ENCODE data around the gene CHRM5.

CHRM5 gene

DNA sequence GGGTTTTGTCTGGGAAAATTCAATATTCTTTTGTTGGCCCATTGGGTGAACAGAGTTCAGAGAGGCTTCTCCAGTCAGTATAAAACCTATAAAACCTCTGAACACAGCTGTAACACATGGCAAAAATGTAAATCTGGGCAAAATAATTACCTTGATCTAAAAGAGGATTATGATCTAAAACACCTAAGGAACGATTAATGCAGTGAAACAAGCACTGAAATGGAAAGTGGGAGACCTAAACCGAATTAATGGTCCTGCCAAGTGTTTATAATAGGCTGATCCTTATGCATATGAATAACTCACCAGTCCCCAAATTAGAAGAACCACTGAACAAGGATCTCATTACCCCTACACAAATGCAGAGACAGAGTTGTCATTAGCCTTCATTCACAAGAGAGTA is 38.1 kb downstream of the CHRM5 start (continued):
- TF ChIP-seq, protein P1, sequence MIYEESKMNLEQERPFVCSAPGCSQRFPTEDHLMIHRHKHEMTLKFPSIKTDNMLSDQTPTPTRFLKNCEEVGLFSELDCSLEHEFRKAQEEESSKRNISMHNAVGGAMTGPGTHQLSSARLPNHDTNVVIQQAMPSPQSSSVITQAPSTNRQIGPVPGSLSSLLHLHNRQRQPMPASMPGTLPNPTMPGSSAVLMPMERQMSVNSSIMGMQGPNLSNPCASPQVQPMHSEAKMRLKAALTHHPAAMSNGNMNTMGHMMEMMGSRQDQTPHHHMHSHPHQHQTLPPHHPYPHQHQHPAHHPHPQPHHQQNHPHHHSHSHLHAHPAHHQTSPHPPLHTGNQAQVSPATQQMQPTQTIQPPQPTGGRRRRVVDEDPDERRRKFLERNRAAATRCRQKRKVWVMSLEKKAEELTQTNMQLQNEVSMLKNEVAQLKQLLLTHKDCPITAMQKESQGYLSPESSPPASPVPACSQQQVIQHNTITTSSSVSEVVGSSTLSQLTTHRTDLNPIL (CRISPR knock-in tag; IDR thresholded peaks at IDR 0.05; ENCODE audit: low read depth), result no peak
- no peak for TF ChIP-seq ISL1 (CRISPR knock-in tag; IDR thresholded peaks at IDR 0.05)
- no peak for TF ChIP-seq PPARA (CRISPR knock-in tag; IDR thresholded peaks at IDR 0.05; ENCODE audit: borderline replicate concordance)
- no peak for TF ChIP-seq ARNTL (CRISPR knock-in tag; IDR thresholded peaks at IDR 0.05; ENCODE audit: borderline replicate concordance, low read depth)
- TF ChIP-seq RARB (CRISPR knock-in tag; IDR thresholded peaks at IDR 0.05), result no peak
- no peak for TF ChIP-seq BACH2 (CRISPR knock-in tag; IDR thresholded peaks at IDR 0.05; ENCODE audit: borderline replicate concordance)

DNA sequence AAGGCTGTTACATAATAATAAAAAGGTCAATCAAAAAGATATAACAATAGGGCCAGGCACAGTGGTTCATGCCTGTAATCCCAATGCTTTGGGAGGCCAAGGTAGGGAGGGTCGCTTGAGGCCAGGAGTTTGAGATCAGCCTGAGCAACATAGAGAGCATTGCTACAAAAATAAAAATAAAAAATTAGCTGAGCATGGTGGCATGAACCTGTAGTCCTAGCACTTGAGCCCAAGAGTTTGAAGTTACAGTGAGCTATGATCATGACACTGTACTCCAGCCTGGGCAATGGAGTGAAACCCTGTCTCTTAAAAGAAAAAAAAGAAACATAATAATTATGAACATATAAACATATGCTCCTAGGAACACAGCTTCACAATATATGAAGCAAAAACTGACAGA is 41.4 kb downstream of the CHRM5 start:
- TF ChIP-seq, protein P2, sequence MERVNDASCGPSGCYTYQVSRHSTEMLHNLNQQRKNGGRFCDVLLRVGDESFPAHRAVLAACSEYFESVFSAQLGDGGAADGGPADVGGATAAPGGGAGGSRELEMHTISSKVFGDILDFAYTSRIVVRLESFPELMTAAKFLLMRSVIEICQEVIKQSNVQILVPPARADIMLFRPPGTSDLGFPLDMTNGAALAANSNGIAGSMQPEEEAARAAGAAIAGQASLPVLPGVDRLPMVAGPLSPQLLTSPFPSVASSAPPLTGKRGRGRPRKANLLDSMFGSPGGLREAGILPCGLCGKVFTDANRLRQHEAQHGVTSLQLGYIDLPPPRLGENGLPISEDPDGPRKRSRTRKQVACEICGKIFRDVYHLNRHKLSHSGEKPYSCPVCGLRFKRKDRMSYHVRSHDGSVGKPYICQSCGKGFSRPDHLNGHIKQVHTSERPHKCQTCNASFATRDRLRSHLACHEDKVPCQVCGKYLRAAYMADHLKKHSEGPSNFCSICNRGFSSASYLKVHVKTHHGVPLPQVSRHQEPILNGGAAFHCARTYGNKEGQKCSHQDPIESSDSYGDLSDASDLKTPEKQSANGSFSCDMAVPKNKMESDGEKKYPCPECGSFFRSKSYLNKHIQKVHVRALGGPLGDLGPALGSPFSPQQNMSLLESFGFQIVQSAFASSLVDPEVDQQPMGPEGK (CRISPR knock-in tag; IDR thresholded peaks at IDR 0.05; ENCODE audit: borderline replicate concordance), result no peak
- no peak for TF ChIP-seq TOX (CRISPR knock-in tag; IDR thresholded peaks at IDR 0.05; ENCODE audit: borderline replicate concordance)
- no peak for TF ChIP-seq RARB (CRISPR knock-in tag; IDR thresholded peaks at IDR 0.05)
- no peak for TF ChIP-seq CSDC2 (CRISPR knock-in tag; IDR thresholded peaks at IDR 0.05)
- TF ChIP-seq OSR1 (CRISPR knock-in tag; IDR thresholded peaks at IDR 0.05), result no peak
- TF ChIP-seq ZFP3 (CRISPR knock-in tag; IDR thresholded peaks at IDR 0.05), result no peak
- no peak for TF ChIP-seq ZNF565 (CRISPR knock-in tag; conservative IDR thresholded peaks at IDR 0.05; ENCODE audit: low read depth)
- no peak for TF ChIP-seq SNAI2 (CRISPR knock-in tag; IDR thresholded peaks at IDR 0.05)
- no peak for TF ChIP-seq ZFP30 (CRISPR knock-in tag; IDR thresholded peaks at IDR 0.05)
- TF ChIP-seq ESRRG (CRISPR knock-in tag; IDR thresholded peaks at IDR 0.05), result no peak
- TF ChIP-seq, protein P3, sequence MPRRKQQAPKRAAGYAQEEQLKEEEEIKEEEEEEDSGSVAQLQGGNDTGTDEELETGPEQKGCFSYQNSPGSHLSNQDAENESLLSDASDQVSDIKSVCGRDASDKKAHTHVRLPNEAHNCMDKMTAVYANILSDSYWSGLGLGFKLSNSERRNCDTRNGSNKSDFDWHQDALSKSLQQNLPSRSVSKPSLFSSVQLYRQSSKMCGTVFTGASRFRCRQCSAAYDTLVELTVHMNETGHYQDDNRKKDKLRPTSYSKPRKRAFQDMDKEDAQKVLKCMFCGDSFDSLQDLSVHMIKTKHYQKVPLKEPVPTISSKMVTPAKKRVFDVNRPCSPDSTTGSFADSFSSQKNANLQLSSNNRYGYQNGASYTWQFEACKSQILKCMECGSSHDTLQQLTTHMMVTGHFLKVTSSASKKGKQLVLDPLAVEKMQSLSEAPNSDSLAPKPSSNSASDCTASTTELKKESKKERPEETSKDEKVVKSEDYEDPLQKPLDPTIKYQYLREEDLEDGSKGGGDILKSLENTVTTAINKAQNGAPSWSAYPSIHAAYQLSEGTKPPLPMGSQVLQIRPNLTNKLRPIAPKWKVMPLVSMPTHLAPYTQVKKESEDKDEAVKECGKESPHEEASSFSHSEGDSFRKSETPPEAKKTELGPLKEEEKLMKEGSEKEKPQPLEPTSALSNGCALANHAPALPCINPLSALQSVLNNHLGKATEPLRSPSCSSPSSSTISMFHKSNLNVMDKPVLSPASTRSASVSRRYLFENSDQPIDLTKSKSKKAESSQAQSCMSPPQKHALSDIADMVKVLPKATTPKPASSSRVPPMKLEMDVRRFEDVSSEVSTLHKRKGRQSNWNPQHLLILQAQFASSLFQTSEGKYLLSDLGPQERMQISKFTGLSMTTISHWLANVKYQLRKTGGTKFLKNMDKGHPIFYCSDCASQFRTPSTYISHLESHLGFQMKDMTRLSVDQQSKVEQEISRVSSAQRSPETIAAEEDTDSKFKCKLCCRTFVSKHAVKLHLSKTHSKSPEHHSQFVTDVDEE (CRISPR knock-in tag; IDR thresholded peaks at IDR 0.05), result no peak
- TF ChIP-seq, protein P4, sequence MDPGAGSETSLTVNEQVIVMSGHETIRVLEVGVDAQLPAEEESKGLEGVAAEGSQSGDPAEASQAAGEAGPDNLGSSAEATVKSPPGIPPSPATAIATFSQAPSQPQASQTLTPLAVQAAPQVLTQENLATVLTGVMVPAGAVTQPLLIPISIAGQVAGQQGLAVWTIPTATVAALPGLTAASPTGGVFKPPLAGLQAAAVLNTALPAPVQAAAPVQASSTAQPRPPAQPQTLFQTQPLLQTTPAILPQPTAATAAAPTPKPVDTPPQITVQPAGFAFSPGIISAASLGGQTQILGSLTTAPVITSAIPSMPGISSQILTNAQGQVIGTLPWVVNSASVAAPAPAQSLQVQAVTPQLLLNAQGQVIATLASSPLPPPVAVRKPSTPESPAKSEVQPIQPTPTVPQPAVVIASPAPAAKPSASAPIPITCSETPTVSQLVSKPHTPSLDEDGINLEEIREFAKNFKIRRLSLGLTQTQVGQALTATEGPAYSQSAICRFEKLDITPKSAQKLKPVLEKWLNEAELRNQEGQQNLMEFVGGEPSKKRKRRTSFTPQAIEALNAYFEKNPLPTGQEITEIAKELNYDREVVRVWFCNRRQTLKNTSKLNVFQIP (CRISPR knock-in tag; IDR thresholded peaks at IDR 0.05; ENCODE audit: borderline replicate concordance, low read depth), result no peak
- TF ChIP-seq, protein P1 (CRISPR knock-in tag; IDR thresholded peaks at IDR 0.05; ENCODE audit: low read depth), result no peak
- TF ChIP-seq ZNF70 (CRISPR knock-in tag; IDR thresholded peaks at IDR 0.05), result no peak
- TF ChIP-seq, protein P5, sequence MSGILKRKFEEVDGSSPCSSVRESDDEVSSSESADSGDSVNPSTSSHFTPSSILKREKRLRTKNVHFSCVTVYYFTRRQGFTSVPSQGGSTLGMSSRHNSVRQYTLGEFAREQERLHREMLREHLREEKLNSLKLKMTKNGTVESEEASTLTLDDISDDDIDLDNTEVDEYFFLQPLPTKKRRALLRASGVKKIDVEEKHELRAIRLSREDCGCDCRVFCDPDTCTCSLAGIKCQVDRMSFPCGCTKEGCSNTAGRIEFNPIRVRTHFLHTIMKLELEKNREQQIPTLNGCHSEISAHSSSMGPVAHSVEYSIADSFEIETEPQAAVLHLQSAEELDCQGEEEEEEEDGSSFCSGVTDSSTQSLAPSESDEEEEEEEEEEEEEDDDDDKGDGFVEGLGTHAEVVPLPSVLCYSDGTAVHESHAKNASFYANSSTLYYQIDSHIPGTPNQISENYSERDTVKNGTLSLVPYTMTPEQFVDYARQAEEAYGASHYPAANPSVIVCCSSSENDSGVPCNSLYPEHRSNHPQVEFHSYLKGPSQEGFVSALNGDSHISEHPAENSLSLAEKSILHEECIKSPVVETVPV (CRISPR knock-in tag; IDR thresholded peaks at IDR 0.05), result no peak
- no peak for TF ChIP-seq ZNF8 (CRISPR knock-in tag; IDR thresholded peaks at IDR 0.05)
- TF ChIP-seq ZC3H10 (CRISPR knock-in tag; IDR thresholded peaks at IDR 0.05), result no peak
- TF ChIP-seq GLIS3 (CRISPR knock-in tag; IDR thresholded peaks at IDR 0.05), result no peak
- TF ChIP-seq BACH2 (CRISPR knock-in tag; IDR thresholded peaks at IDR 0.05; ENCODE audit: borderline replicate concordance), result no peak
- no peak for TF ChIP-seq ISL1 (CRISPR knock-in tag; IDR thresholded peaks at IDR 0.05)
- no peak for ATAC-seq

Measured in SK-N-SH treated with all-trans-retinoic acid at 6 μM for 48 hours (cell line).